Measurements from ENCODE around the gene OR5C1.

OR5C1 gene

DNA sequence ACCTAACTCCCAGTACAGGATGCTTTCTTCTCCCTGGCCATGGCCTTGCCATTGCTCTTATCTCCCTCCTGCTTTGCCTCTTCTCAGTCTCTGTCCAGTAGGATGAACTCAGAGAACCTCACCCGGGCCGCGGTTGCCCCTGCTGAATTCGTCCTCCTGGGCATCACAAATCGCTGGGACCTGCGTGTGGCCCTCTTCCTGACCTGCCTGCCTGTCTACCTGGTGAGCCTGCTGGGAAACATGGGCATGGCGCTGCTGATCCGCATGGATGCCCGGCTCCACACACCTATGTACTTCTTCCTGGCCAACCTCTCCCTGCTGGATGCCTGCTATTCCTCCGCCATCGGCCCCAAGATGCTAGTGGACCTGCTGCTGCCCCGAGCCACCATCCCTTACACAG is at the start of gene OR5C1:
TSS of gene OR5C1 (plus strand) at position 103 of the 400 bp plus-strand sequence. CDS start at position 103, 0 bp downstream.
- no peak within 1 kb of the TSS for H3K4me3 Mint-ChIP-seq
- no peaks in the 10 kb centered on the region for H3K4me1 Mint-ChIP-seq (ENCODE audit: low read depth)
- H3K27me3 Mint-ChIP-seq: no peaks in the 10 kb centered on the region
- no peaks in the 10 kb centered on the region for H3K9me3 Mint-ChIP-seq (ENCODE audit: low read depth)
- no peak within 1 kb of the TSS for H3K27ac Mint-ChIP-seq
- peaks cover 6% of the 10 kb centered on the region for H3K36me3 Mint-ChIP-seq

GRCh38 chr9:122742003-122742402 is 46.7 kb upstream of the OR5C1 start, which contains the start of gene OR1L6:
Gene OR1L6 (plus strand): TSS chr9:122742303. CDS start chr9:122749848, 7,545 bp downstream.
- Mint-ChIP-seq H3K27ac (no peak within 1 kb of the TSS), H3K4me3 (no peak within 1 kb of the TSS), H3K4me1 (ENCODE audit: low read depth) (no peaks in the 10 kb centered on the region), H3K9me3 (ENCODE audit: low read depth) (peaks cover 19% of the 10 kb centered on the region), H3K36me3 (peaks cover 11% of the 10 kb centered on the region), H3K27me3 (no peaks in the 10 kb centered on the region)

DNA sequence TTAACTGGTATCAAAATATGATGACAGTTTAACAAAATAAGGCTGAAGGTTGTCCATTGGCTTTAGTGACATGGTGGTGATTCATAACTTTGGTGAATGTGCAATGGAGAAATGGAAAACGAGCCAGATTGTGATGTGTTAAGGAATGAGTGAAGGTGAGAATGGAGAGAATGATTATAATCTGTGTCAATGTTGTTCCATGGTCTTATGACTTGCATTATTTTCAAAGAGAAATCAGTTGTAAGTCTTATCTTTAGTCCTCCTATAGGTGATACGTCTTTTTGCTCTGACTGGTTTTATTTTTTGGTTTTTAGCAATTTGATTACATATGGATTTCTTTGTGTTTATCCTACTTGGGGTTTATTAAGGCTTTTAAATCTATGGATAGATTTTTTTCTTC is 33.9 kb upstream of the OR5C1 start:
- Mint-ChIP-seq H3K9me3 (ENCODE audit: low read depth) (peaks cover 21% of the 10 kb centered on the region), H3K36me3 (peaks cover 34% of the 10 kb centered on the region), H3K27me3 (peaks cover 8% of the 10 kb centered on the region), H3K27ac (no peak overlapping the region), H3K4me1 (ENCODE audit: low read depth) (no peaks in the 10 kb centered on the region), H3K4me3 (no peak overlapping the region)

- Mint-ChIP-seq H3K9me3 (ENCODE audit: low read depth) (peaks cover 31% of the 10 kb centered on the region), H3K4me1 (ENCODE audit: low read depth) (no peaks in the 10 kb centered on the region), H3K4me3 (no peak overlapping the region), H3K36me3 (peaks cover 28% of the 10 kb centered on the region), H3K27me3 (no peaks in the 10 kb centered on the region), H3K27ac (no peak overlapping the region)
Observed at GRCh38 chr9:122767817-122768216, 20.9 kb upstream of the OR5C1 start.

DNA sequence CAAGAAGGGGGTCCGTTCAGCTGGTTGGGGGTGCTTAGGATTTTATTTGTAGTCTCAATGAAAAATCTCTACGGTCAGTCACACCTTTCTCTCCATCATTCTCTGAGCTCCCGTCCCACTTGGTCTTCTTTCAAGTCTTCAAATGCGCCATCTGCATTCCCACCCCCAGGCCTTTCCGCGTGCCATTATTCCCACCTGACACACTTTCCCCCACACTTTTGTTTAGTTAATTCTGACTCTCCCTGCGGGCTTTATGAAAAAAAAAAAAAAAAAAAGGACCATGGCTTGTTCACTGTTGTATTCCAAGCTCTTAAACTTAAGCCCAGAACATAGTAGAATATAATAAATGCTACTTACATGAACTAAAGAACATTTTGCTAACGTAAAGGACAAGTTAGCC is 11.7 kb upstream of the OR5C1 start:
- Mint-ChIP-seq H3K4me1 (ENCODE audit: low read depth) (no peaks in the 10 kb centered on the region), H3K36me3 (peaks cover 8% of the 10 kb centered on the region), H3K27me3 (no peaks in the 10 kb centered on the region), H3K27ac (no peak overlapping the region), H3K4me3 (no peak overlapping the region), H3K9me3 (ENCODE audit: low read depth) (peaks cover 12% of the 10 kb centered on the region)

DNA sequence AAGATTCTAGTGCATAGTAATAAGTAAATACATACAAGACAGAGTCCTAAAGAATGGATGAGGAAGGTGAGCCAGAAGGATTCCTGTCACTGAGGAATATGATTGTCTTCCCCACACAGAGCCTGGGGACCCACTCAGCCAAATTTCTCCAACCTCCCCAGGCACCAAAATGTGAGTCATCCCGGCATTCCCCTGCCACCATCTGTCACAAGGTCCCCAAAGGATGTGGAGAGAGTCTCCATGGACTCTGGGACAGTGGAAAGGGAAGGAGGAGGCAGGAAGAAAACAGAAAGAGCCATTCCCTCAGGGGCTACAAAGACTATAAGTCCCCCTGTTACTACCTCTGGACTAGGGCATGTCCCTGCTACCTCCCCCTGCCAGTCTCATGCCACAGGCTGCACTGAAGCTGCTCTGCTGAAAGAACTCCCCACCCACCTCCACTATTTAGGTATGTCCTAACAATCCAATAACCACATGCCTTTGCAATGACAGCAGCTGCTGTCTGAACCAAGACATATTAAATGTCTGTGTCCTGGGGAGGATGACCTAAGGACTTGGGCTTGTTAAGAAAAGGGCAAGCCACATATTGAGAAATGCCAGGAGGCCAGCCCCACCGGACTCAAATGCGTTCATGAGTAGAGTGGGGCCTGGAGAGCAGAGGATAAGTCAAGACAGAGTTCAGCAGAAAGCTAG is 10.7 kb upstream of the OR5C1 start:
- Mint-ChIP-seq H3K9me3 (ENCODE audit: low read depth) (peaks cover 7% of the 10 kb centered on the region), H3K4me1 (ENCODE audit: low read depth) (no peaks in the 10 kb centered on the region), H3K36me3 (peaks cover 2% of the 10 kb centered on the region), H3K27ac (no peak overlapping the region), H3K27me3 (no peaks in the 10 kb centered on the region), H3K4me3 (no peak overlapping the region)

GRCh38 chr9:122779181-122779580 is 9.6 kb upstream of the OR5C1 start:
- Mint-ChIP-seq H3K36me3 (no peaks in the 10 kb centered on the region), H3K4me3 (no peak overlapping the region), H3K27me3 (no peaks in the 10 kb centered on the region), H3K9me3 (ENCODE audit: low read depth) (no peaks in the 10 kb centered on the region), H3K4me1 (ENCODE audit: low read depth) (no peaks in the 10 kb centered on the region), H3K27ac (no peak overlapping the region)

GRCh38 chr9:122780026-122780425 is 8.7 kb upstream of the OR5C1 start:
- Mint-ChIP-seq H3K36me3 (no peaks in the 10 kb centered on the region), H3K27me3 (no peaks in the 10 kb centered on the region), H3K4me1 (ENCODE audit: low read depth) (no peaks in the 10 kb centered on the region), H3K4me3 (no peak overlapping the region), H3K27ac (no peak overlapping the region), H3K9me3 (ENCODE audit: low read depth) (no peaks in the 10 kb centered on the region)

GRCh38 chr9:122781671-122782070 is 7.1 kb upstream of the OR5C1 start:
- no peak overlapping the region for H3K27ac Mint-ChIP-seq
- H3K9me3 Mint-ChIP-seq (ENCODE audit: low read depth): no peaks in the 10 kb centered on the region
- H3K4me1 Mint-ChIP-seq (ENCODE audit: low read depth): no peaks in the 10 kb centered on the region
- no peak overlapping the region for H3K4me3 Mint-ChIP-seq
- no peaks in the 10 kb centered on the region for H3K27me3 Mint-ChIP-seq
- H3K36me3 Mint-ChIP-seq: no peaks in the 10 kb centered on the region

GRCh38 chr9:122785269-122785668 is 3.5 kb upstream of the OR5C1 start:
- no peaks in the 10 kb centered on the region for H3K9me3 Mint-ChIP-seq (ENCODE audit: low read depth)

GRCh38 chr9:122786338-122786737 is 2.4 kb upstream of the OR5C1 start:
- H3K27ac Mint-ChIP-seq: no peak overlapping the region
- H3K4me3 Mint-ChIP-seq: no peak overlapping the region
- H3K36me3 Mint-ChIP-seq: peaks cover 2% of the 10 kb centered on the region
- no peaks in the 10 kb centered on the region for H3K4me1 Mint-ChIP-seq (ENCODE audit: low read depth)
- no peaks in the 10 kb centered on the region for H3K27me3 Mint-ChIP-seq
- H3K9me3 Mint-ChIP-seq (ENCODE audit: low read depth): no peaks in the 10 kb centered on the region

More at GRCh38 chr9:122785269-122785668, 3.5 kb upstream of the OR5C1 start:
- Mint-ChIP-seq H3K4me1 (ENCODE audit: low read depth) (no peaks in the 10 kb centered on the region), H3K4me3 (no peak overlapping the region), H3K27me3 (no peaks in the 10 kb centered on the region), H3K27ac (no peak overlapping the region), H3K36me3 (peaks cover 2% of the 10 kb centered on the region)

GRCh38 chr9:122789256-122790046 is 718 bp downstream of the OR5C1 start:
- Mint-ChIP-seq H3K9me3 (ENCODE audit: low read depth) (no peaks in the 10 kb centered on the region), H3K36me3 (peaks cover 7% of the 10 kb centered on the region), H3K4me1 (ENCODE audit: low read depth) (no peaks in the 10 kb centered on the region), H3K27ac (no peak overlapping the region), H3K27me3 (no peaks in the 10 kb centered on the region), H3K4me3 (no peak overlapping the region)

- Mint-ChIP-seq H3K4me1 (ENCODE audit: low read depth) (no peaks in the 10 kb centered on the region), H3K4me3 (no peak overlapping the region), H3K36me3 (peaks cover 7% of the 10 kb centered on the region), H3K9me3 (ENCODE audit: low read depth) (no peaks in the 10 kb centered on the region), H3K27me3 (no peaks in the 10 kb centered on the region), H3K27ac (no peak overlapping the region)
Observed at GRCh38 chr9:122791872-122792669, 3.3 kb downstream of the OR5C1 start.

GRCh38 chr9:122797316-122798063 is 8.8 kb downstream of the OR5C1 start:
- H3K4me1 Mint-ChIP-seq (ENCODE audit: low read depth): no peaks in the 10 kb centered on the region
- no peak overlapping the region for H3K4me3 Mint-ChIP-seq
- no peak overlapping the region for H3K27ac Mint-ChIP-seq
- H3K27me3 Mint-ChIP-seq: no peaks in the 10 kb centered on the region
- peaks cover 5% of the 10 kb centered on the region for H3K36me3 Mint-ChIP-seq
- no peaks in the 10 kb centered on the region for H3K9me3 Mint-ChIP-seq (ENCODE audit: low read depth)

Data from activated naive CD8-positive, alpha-beta T cell (primary cell).